Gastroesophageal sphincter (tissue), 3 donors: ENCODE data around the gene PDE10A.

Experiments
- CTCF ChIP-seq, 4 experiments: fragments of 200-600 bp in 2 of 4; fragments of 450-650 bp in 2 of 4; sonication (generic) in 1 of 4; IDR thresholded peaks; one replicate each; pipeline ENCODE4 v1.5.1; 2017 to 2019; ENCODE audit warnings: antibody characterized with exemption in 4 of 4, mild to moderate bottlenecking in 2 of 4, moderate library complexity in 2 of 4
- EP300 ChIP-seq: sonication (generic); formaldehyde crosslinking; IDR thresholded peaks from one replicate; pipeline ENCODE4 v1.6.1; 2017; ENCODE audit warnings: antibody characterized with exemption, mild to moderate bottlenecking
- POLR2A ChIP-seq, 2 donors: fragments of 450-650 bp; IDR thresholded peaks; one replicate each; pipeline ENCODE4 v1.6.1; 2017; ENCODE audit warnings: antibody characterized with exemption in 2 of 2, mild to moderate bottlenecking in 2 of 2, moderate library complexity in 1 of 2

GRCh38 chr6:165568326-165568725 lies 94.7 kb downstream of the PDE10A start:
- no peak for TF ChIP-seq CTCF (IDR thresholded peaks at IDR 0.05)
- TF ChIP-seq EP300 = no peak
- no peak for TF ChIP-seq POLR2A (IDR thresholded peaks at IDR 0.05)
